ENCODE measurements around the gene KDM4C.

- TF ChIP-seq, protein P1, sequence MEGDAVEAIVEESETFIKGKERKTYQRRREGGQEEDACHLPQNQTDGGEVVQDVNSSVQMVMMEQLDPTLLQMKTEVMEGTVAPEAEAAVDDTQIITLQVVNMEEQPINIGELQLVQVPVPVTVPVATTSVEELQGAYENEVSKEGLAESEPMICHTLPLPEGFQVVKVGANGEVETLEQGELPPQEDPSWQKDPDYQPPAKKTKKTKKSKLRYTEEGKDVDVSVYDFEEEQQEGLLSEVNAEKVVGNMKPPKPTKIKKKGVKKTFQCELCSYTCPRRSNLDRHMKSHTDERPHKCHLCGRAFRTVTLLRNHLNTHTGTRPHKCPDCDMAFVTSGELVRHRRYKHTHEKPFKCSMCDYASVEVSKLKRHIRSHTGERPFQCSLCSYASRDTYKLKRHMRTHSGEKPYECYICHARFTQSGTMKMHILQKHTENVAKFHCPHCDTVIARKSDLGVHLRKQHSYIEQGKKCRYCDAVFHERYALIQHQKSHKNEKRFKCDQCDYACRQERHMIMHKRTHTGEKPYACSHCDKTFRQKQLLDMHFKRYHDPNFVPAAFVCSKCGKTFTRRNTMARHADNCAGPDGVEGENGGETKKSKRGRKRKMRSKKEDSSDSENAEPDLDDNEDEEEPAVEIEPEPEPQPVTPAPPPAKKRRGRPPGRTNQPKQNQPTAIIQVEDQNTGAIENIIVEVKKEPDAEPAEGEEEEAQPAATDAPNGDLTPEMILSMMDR (conservative IDR thresholded peaks at IDR 0.05 in 1 of 2, IDR thresholded peaks at IDR 0.05 in 1 of 2; ENCODE audit: low read depth in 1 of 2, low read length in 2 of 2), result no peak
- no peak for TF ChIP-seq EZH2 (IDR thresholded peaks at IDR 0.05; ENCODE audit: low read length, missing control alignments)
Observed at GRCh38 chr9:6946583-6947166, 188.9 kb downstream of the KDM4C start.
